Measurements from ENCODE around the gene HERPUD1. TPM values are rescaled to one million over a fixed set of nuclear protein-coding genes. Genes with fewer than 3 reads are reported as not detected.

The HERPUD1 gene
- total and polyA plus RNA-seq, 9 of the 15 experiments (the other 6 are each of a cell fraction or from before 2014, with no cell fraction given), result 14.2 to 60.7 (median 37.4) TPM

DNA sequence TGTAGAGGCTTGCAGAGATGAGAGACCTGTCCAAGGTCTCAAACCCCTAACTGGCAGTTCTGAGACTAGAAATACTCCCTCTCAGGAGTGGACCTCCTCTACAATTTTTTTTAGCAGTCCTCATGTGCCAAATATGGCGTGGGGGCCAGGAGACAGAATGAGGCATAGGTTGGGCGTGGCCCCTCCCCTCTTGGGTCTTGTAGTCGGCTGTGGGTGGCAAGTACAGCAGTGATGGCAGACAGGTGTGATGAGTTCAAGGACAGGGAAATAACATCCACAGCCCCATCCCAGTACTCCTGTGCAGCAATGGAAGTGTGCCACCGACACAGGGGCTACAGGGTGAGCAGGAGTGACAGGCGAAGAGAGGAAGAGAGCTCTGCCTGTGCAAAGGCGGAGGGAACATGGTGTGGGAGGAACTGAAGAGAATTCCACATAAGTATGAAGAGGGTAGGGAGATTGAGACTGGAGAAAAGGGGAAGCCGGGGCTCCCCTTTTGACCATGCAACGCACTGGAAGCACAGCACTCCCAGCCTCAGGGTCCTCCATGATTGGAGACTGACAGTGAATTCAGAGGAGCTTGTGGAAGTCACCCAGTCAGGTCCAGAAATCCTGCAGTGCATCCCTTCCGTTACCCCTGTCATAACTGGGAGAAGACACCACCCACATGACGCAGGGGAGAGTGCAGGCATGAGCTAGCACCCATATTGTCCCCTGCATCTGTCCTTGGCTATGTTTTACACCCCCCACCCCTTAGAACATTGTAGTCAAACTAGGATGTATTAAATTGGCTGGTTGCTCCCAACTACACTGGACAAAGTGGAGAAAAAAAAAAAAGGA is 15.0 kb downstream of the HERPUD1 start:
- FAIRE-seq (no peak), DNase-seq (ENCODE audit: extremely low read depth in 1 of 4, low spot score in 3 of 4) (no peak), ATAC-seq (peak; percentile 15)
- Histone ChIP-seq H3K36me3 (ENCODE audit: control insufficient read depth, insufficient read depth, low read length) (peaks cover 34% of the 10 kb centered on the region), H3K4me3 (no peak overlapping the region), H3K9me1 (ENCODE audit: control insufficient read depth, insufficient read depth, low read length) (no peaks in the 10 kb centered on the region), H3K27ac (ENCODE audit: extremely low read depth, low read depth, low read length) (no peak overlapping the region), H3K27me3 (ENCODE audit: control insufficient read depth in 2 of 2, insufficient read depth in 2 of 2, low read length in 2 of 2) (no peaks in the 10 kb centered on the region; a peak in 1 of 5 replicates), H4K20me1 (replicated peaks; ENCODE audit: control insufficient read depth, insufficient read depth, low read length) (peaks cover 6% of the 10 kb centered on the region; the same call in 1 of the 2 replicates), H3K4me2 (ENCODE audit: insufficient read depth, low read length) (no peak overlapping the region), H3K4me1 (replicated peaks in 1 of 2; ENCODE audit: control insufficient read depth in 2 of 2, insufficient read depth in 2 of 2, low read length in 2 of 2) (no peaks in the 10 kb centered on the region), H3K9ac (ENCODE audit: insufficient read depth in 1 of 2, low read depth in 2 of 2, low read length in 2 of 2) (no peak overlapping the region), H2AFZ (ENCODE audit: low read depth, low read length) (no peak overlapping the region), H3K79me2 (ENCODE audit: control insufficient read depth, insufficient read depth, low read length) (no peaks in the 10 kb centered on the region), H3K9me3 (replicated peaks; ENCODE audit: control insufficient read depth, insufficient read depth, low read depth, low read length) (no peaks in the 10 kb centered on the region)
- 27% methylated on average over 7 of the region's 10 CpGs for WGBS (ENCODE audit: insufficient coverage, low coverage, missing lambda C conversion rate)
- in situ Hi-C loops (cut with MboI), result no loop called here
- CTCF ChIA-PET (ENCODE audit: low intra/inter-chr PET ratio), result interaction anchor here (0.6 kb wide), 1 partner anchor 419 kb away, joined by 3 read pairs; no protein-coding TSS in a partner anchor
- intact Hi-C loops (cut with micrococcal nuclease), result no loop called here
- POLR2A ChIA-PET, result interaction anchor here (0.7 to 8.4 kb wide), 11 partner anchors 8 to 99 kb away, joined by 3 to 102 read pairs (median 4); partner anchors contain the start of gene HERPUD1
- no TSS peak for BruUV-seq (replicated peaks)
- TF ChIP-seq, protein P1, sequence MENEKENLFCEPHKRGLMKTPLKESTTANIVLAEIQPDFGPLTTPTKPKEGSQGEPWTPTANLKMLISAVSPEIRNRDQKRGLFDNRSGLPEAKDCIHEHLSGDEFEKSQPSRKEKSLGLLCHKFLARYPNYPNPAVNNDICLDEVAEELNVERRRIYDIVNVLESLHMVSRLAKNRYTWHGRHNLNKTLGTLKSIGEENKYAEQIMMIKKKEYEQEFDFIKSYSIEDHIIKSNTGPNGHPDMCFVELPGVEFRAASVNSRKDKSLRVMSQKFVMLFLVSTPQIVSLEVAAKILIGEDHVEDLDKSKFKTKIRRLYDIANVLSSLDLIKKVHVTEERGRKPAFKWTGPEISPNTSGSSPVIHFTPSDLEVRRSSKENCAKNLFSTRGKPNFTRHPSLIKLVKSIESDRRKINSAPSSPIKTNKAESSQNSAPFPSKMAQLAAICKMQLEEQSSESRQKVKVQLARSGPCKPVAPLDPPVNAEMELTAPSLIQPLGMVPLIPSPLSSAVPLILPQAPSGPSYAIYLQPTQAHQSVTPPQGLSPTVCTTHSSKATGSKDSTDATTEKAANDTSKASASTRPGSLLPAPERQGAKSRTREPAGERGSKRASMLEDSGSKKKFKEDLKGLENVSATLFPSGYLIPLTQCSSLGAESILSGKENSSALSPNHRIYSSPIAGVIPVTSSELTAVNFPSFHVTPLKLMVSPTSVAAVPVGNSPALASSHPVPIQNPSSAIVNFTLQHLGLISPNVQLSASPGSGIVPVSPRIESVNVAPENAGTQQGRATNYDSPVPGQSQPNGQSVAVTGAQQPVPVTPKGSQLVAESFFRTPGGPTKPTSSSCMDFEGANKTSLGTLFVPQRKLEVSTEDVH (IDR thresholded peaks at IDR 0.05; ENCODE audit: low read depth, partially characterized antibody), result peak; percentile 73
- TF ChIP-seq, protein P2, sequence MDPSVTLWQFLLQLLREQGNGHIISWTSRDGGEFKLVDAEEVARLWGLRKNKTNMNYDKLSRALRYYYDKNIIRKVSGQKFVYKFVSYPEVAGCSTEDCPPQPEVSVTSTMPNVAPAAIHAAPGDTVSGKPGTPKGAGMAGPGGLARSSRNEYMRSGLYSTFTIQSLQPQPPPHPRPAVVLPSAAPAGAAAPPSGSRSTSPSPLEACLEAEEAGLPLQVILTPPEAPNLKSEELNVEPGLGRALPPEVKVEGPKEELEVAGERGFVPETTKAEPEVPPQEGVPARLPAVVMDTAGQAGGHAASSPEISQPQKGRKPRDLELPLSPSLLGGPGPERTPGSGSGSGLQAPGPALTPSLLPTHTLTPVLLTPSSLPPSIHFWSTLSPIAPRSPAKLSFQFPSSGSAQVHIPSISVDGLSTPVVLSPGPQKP (CRISPR knock-in tag; IDR thresholded peaks at IDR 0.05), result no peak
- TF ChIP-seq, protein P3, sequence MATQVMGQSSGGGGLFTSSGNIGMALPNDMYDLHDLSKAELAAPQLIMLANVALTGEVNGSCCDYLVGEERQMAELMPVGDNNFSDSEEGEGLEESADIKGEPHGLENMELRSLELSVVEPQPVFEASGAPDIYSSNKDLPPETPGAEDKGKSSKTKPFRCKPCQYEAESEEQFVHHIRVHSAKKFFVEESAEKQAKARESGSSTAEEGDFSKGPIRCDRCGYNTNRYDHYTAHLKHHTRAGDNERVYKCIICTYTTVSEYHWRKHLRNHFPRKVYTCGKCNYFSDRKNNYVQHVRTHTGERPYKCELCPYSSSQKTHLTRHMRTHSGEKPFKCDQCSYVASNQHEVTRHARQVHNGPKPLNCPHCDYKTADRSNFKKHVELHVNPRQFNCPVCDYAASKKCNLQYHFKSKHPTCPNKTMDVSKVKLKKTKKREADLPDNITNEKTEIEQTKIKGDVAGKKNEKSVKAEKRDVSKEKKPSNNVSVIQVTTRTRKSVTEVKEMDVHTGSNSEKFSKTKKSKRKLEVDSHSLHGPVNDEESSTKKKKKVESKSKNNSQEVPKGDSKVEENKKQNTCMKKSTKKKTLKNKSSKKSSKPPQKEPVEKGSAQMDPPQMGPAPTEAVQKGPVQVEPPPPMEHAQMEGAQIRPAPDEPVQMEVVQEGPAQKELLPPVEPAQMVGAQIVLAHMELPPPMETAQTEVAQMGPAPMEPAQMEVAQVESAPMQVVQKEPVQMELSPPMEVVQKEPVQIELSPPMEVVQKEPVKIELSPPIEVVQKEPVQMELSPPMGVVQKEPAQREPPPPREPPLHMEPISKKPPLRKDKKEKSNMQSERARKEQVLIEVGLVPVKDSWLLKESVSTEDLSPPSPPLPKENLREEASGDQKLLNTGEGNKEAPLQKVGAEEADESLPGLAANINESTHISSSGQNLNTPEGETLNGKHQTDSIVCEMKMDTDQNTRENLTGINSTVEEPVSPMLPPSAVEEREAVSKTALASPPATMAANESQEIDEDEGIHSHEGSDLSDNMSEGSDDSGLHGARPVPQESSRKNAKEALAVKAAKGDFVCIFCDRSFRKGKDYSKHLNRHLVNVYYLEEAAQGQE (IDR thresholded peaks at IDR 0.05; ENCODE audit: borderline replicate concordance), result peak; percentile 54
- TF ChIP-seq, protein P3 (CRISPR knock-in tag; IDR thresholded peaks at IDR 0.05; ENCODE audit: low read depth), result no peak
- TF ChIP-seq SRF (CRISPR knock-in tag; IDR thresholded peaks at IDR 0.05) (peak in 1 of 2 experiments; percentile 95; a peak in 2 of 4 replicates), CTBP1 (IDR thresholded peaks at IDR 0.05; ENCODE audit: borderline replicate concordance) (peak; percentile 18; the same call in 1 of the 2 replicates), SPI1 (IDR thresholded peaks at IDR 0.05; ENCODE audit: borderline replicate concordance, low read depth, low read length) (0 out of 2 replicates have a peak, but pooled peaks have one; percentile 16), RBM15 (IDR thresholded peaks at IDR 0.05; ENCODE audit: insufficient read depth, low read length) (no peak)
